ENCODE measurements around the gene OXCT1.
A peak's percentile ranks its signal among the peaks of the same experiment; 100 is the strongest.
"Not testable (repeated sequence)": the region's sequence is repeated elsewhere in the genome, so short reads cannot be mapped to it uniquely, and the experiment has no call there.

The OXCT1 gene

DNA sequence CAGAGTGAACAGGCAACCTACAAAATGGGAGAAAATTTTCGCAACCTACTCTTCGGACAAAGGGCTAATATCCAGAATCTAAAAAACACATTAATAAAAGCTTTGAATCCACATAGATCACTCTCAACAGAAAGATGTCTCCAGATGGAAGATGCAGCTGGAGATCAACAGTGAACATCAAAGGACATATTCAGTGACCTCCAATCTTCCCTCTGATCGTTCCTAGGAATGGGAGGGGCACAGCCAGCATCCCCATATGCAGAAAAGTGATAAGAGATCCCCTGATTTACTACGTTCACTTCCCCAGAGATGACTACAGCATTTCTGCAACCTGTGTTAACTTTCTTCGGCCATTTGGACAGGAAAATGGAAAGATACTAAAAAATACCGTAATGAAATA lies 21.2 kb downstream of the OXCT1 start:
- ChIA-PET POLR2A (no interaction called here), CTCF (interaction anchor here (0.6 to 0.7 kb wide), 2 partner anchors 259 to 1055 kb away, joined by 3 read pairs; no protein-coding TSS in a partner anchor)
- TF ChIP-seq ZNF704 (tag by site-specific recombination; IDR thresholded peaks at IDR 0.05) (no peak), ZNF658 (tag by site-specific recombination; IDR thresholded peaks at IDR 0.05) (no peak), INSM2 (tag by site-specific recombination; IDR thresholded peaks at IDR 0.05) (no peak), SP2 (tag by site-specific recombination; IDR thresholded peaks at IDR 0.05) (no peak), ZNF843 (tag by site-specific recombination; IDR thresholded peaks at IDR 0.05) (no peak), ZNF221 (tag by site-specific recombination; IDR thresholded peaks at IDR 0.05; ENCODE audit: borderline replicate concordance) (no peak)
- TF ChIP-seq, protein P1, sequence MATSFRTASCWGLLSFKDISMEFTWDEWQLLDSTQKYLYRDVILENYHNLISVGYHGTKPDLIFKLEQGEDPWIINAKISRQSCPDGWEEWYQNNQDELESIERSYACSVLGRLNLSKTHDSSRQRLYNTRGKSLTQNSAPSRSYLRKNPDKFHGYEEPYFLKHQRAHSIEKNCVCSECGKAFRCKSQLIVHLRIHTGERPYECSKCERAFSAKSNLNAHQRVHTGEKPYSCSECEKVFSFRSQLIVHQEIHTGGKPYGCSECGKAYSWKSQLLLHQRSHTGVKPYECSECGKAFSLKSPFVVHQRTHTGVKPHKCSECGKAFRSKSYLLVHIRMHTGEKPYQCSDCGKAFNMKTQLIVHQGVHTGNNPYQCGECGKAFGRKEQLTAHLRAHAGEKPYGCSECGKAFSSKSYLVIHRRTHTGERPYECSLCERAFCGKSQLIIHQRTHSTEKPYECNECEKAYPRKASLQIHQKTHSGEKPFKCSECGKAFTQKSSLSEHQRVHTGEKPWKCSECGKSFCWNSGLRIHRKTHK (tag by site-specific recombination; IDR thresholded peaks at IDR 0.05): no peak
- Histone ChIP-seq H3K36me3 (ENCODE audit: control insufficient read depth in 2 of 2, insufficient read depth in 1 of 2, low read length in 2 of 2) (peaks cover 0 to 54% of the 10 kb centered on the region in 2 experiments; a peak in 2 of 3 replicates), H3K27ac (ENCODE audit: extremely low read depth, low read depth, low read length) (no peak overlapping the region), H3K4me3 (ENCODE audit: low read depth, low read length) (no peak overlapping the region), H3K9me3 (ENCODE audit: control insufficient read depth, insufficient read depth, low read depth, low read length) (no peaks in the 10 kb centered on the region), H3K4me1 (ENCODE audit: control insufficient read depth, insufficient read depth, low read length) (no peaks in the 10 kb centered on the region)

DNA sequence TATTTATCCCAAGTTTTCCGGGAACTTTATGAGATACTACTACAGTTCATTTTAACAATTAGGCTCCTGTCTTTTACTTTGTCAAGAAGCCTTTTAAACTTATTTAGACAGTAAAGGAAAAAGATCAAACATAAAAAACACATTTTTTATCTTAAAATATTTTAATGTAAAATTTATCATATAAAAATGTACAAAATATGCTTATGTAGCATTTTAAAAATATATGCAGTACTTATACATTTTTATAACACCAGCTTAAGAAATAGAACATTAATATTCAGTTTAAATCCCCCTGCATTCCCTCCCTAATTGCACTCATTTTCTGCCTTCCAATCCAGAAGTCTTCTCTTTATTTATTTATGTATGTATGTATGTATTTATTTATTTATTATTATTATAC lies 24.5 kb downstream of the OXCT1 start:
- H3K4me3 ChIP-seq (ENCODE audit: low read depth, low read length); H3K4me1 ChIP-seq (ENCODE audit: control insufficient read depth, insufficient read depth, low read length); H3K27ac ChIP-seq (ENCODE audit: extremely low read depth, low read depth, low read length); H3K9me3 ChIP-seq (ENCODE audit: control insufficient read depth, insufficient read depth, low read depth, low read length); POLR2A ChIA-PET: not testable (repeated sequence)
- CTCF ChIA-PET: interaction anchor here (0.6 to 1.3 kb wide), 5 partner anchors 9 to 1121 kb away, joined by 3 to 8 read pairs (median 3); no protein-coding TSS in a partner anchor
- peaks cover 0 to 32% of the 10 kb centered on the region in 2 experiments; a peak in 1 of 3 replicates for H3K36me3 ChIP-seq (ENCODE audit: control insufficient read depth in 2 of 2, insufficient read depth in 1 of 2, low read length in 2 of 2)

DNA sequence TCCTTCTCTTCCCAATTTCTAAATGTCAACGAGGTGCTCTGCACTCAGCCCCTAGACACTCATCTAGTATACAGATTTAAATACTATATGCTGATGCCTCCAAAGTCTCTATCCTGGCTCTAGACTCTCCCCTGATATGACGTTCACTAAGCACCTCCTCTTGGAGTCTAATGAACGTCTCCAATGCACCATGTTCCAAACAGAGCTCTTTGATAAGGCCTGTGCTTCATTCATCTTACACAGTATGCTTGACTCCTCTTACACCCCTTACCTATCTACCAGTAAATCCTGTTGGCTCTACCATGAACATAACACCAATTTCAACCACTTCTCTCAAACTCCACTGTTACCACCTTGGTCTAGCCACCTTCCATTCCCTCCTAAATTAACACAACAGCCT lies 25.7 kb downstream of the OXCT1 start:
- no peaks in the 10 kb centered on the region for H3K9me3 ChIP-seq (ENCODE audit: control insufficient read depth, insufficient read depth, low read depth, low read length)
- no peak overlapping the region for H3K27ac ChIP-seq (ENCODE audit: extremely low read depth, low read depth, low read length)
- no peak for TF ChIP-seq ZNF354C (tag by site-specific recombination; IDR thresholded peaks at IDR 0.05; ENCODE audit: borderline replicate concordance, low read depth)
- TF ChIP-seq ZNF112 (tag by site-specific recombination; IDR thresholded peaks at IDR 0.05): no peak
- POLR2A ChIA-PET: no interaction called here
- no peak overlapping the region for H3K4me3 ChIP-seq (ENCODE audit: low read depth, low read length)
- CTCF ChIA-PET: interaction anchor here (0.5 to 3.9 kb wide), 22 partner anchors 9 to 940 kb away, joined by 3 to 29 read pairs (median 6); no protein-coding TSS in a partner anchor
- H3K36me3 ChIP-seq (ENCODE audit: control insufficient read depth in 2 of 2, insufficient read depth in 1 of 2, low read length in 2 of 2): peaks cover 0 to 26% of the 10 kb centered on the region in 2 experiments; a peak in 1 of 3 replicates
- no peaks in the 10 kb centered on the region for H3K4me1 ChIP-seq (ENCODE audit: control insufficient read depth, insufficient read depth, low read length)

GRCh38 chr5:41843456-41844370 lies 26.5 kb downstream of the OXCT1 start:
- ChIA-PET POLR2A (no interaction called here), CTCF (interaction anchor here (0.5 to 3.9 kb wide), 39 partner anchors 9 to 939 kb away, joined by 3 to 29 read pairs (median 5); no protein-coding TSS in a partner anchor)
- Histone ChIP-seq H3K9me3 (ENCODE audit: control insufficient read depth, insufficient read depth, low read depth, low read length) (no peaks in the 10 kb centered on the region; the same call in 1 of the 2 replicates), H3K4me3 (ENCODE audit: low read depth, low read length) (no peak overlapping the region), H3K27ac (ENCODE audit: extremely low read depth, low read depth, low read length) (no peak overlapping the region), H3K36me3 (ENCODE audit: control insufficient read depth in 2 of 2, insufficient read depth in 1 of 2, low read length in 2 of 2) (peaks cover 0 to 25% of the 10 kb centered on the region in 2 experiments; a peak in 2 of 3 replicates), H3K4me1 (ENCODE audit: control insufficient read depth, insufficient read depth, low read length) (no peaks in the 10 kb centered on the region)
- TF ChIP-seq RBAK (tag by site-specific recombination; IDR thresholded peaks at IDR 0.05): no peak
- TF ChIP-seq, protein P2, sequence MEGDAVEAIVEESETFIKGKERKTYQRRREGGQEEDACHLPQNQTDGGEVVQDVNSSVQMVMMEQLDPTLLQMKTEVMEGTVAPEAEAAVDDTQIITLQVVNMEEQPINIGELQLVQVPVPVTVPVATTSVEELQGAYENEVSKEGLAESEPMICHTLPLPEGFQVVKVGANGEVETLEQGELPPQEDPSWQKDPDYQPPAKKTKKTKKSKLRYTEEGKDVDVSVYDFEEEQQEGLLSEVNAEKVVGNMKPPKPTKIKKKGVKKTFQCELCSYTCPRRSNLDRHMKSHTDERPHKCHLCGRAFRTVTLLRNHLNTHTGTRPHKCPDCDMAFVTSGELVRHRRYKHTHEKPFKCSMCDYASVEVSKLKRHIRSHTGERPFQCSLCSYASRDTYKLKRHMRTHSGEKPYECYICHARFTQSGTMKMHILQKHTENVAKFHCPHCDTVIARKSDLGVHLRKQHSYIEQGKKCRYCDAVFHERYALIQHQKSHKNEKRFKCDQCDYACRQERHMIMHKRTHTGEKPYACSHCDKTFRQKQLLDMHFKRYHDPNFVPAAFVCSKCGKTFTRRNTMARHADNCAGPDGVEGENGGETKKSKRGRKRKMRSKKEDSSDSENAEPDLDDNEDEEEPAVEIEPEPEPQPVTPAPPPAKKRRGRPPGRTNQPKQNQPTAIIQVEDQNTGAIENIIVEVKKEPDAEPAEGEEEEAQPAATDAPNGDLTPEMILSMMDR (tag by site-specific recombination; IDR thresholded peaks at IDR 0.05): peak; percentile 66
- no peak for TF ChIP-seq ZNF48 (tag by site-specific recombination; IDR thresholded peaks at IDR 0.05)
- no peak for TF ChIP-seq ZNF626 (tag by site-specific recombination; IDR thresholded peaks at IDR 0.05)
- TF ChIP-seq FEZF1 (tag by site-specific recombination; IDR thresholded peaks at IDR 0.05): no peak
- TF ChIP-seq ZNF596 (tag by site-specific recombination; IDR thresholded peaks at IDR 0.05): no peak
- TF ChIP-seq ZNF335 (tag by site-specific recombination; conservative IDR thresholded peaks at IDR 0.05): no peak
- no peak for TF ChIP-seq IKZF3 (tag by site-specific recombination; IDR thresholded peaks at IDR 0.05)
- peak; percentile 63; the same call in 1 of the 2 replicates for TF ChIP-seq ZNF2 (tag by site-specific recombination; IDR thresholded peaks at IDR 0.05)
- no peak for TF ChIP-seq ZNF350 (tag by site-specific recombination; IDR thresholded peaks at IDR 0.05)
- TF ChIP-seq MZF1 (tag by site-specific recombination; IDR thresholded peaks at IDR 0.05; ENCODE audit: borderline replicate concordance): no peak
- TF ChIP-seq ZNF544 (tag by site-specific recombination; IDR thresholded peaks at IDR 0.05): no peak

All from HEK293 (cell line).